Naive thymus-derived CD4-positive, alpha-beta T cell (primary cell): Measurements from ENCODE around the gene GAB3. TPM values are rescaled to one million over a fixed set of nuclear protein-coding genes. Genes with fewer than 3 reads are reported as not detected.

Source experiments
- ATAC-seq: fragments of 150-1000 bp; cut with Tn5 transposase; 2 replicates; pipeline ENCODE4 v1.10.0; 2021; ENCODE audit warnings: mild to moderate bottlenecking, moderate library complexity
- CTCF ChIA-PET: fragments of 350-600 bp; sonication (Branson Sonifier 250); formaldehyde crosslinking; loops from one replicate; lab custom pipeline; 2021; ENCODE audit warnings: antibody characterized with exemption; lab: Charles Lee
- POLR2A ChIA-PET: fragments of 350-600 bp; sonication (Branson Sonifier 250); formaldehyde crosslinking; loops from one replicate; lab custom pipeline; 2021; ENCODE audit warnings: antibody characterized with exemption, inconsistent platforms; lab: Charles Lee
- DNase-seq, 9 donors: peaks; one replicate each; pipeline versions ENCODE4 v3.0.0 to v3.0.0-alpha.2; 2020 to 2022; ENCODE audit warnings: mixed read lengths in 1 of 9
- H3K27ac ChIP-seq: one replicate; pipeline ENCODE4 v1.7.0; 2013; ENCODE audit warnings: mild to moderate bottlenecking, low read depth, low read length, moderate library complexity
- H3K27me3 ChIP-seq, 2 donors: one replicate each; pipeline ENCODE4 v1.7.0; 2013; ENCODE audit warnings: low read length in 2 of 2, mild to moderate bottlenecking in 2 of 2, moderate library complexity in 2 of 2; ENCODE audit not compliant: control insufficient read depth in 2 of 2, insufficient read depth in 2 of 2
- H3K36me3 ChIP-seq, 3 experiments: 1 replicate in 2 of 3; 2 replicates in 1 of 3; pipeline ENCODE4 v1.7.0; 2013; ENCODE audit warnings: low read length in 3 of 3, mild to moderate bottlenecking in 3 of 3, moderate library complexity in 1 of 3; ENCODE audit not compliant: insufficient read depth in 3 of 3, control insufficient read depth in 2 of 3
- H3K4me1 ChIP-seq, 2 donors: one replicate each; pipeline ENCODE4 v1.7.0; 2013; ENCODE audit warnings: low read length in 2 of 2, mild to moderate bottlenecking in 2 of 2, moderate library complexity in 1 of 2; ENCODE audit not compliant: control insufficient read depth in 2 of 2, insufficient read depth in 2 of 2
- H3K4me3 ChIP-seq: 2 replicates; pipeline ENCODE4 v1.7.0; 2013; ENCODE audit warnings: mild to moderate bottlenecking, low read length
- H3K9me3 ChIP-seq, 3 experiments: 1 replicate in 2 of 3; 2 replicates in 1 of 3; pipeline ENCODE4 v1.7.0; 2013; ENCODE audit warnings: low read length in 3 of 3; ENCODE audit not compliant: control insufficient read depth in 2 of 3
- H3K27ac Mint-ChIP-seq, 9 donors: one replicate each; pipeline ENCODE4 v1.8.0; 2020 to 2022; ENCODE audit warnings: mixed read lengths in 9 of 9, mild to moderate bottlenecking in 8 of 9, moderate library complexity in 5 of 9, inconsistent platforms in 2 of 9
- H3K27me3 Mint-ChIP-seq, 5 donors: one replicate each; pipeline ENCODE4 v1.8.0; 2021 to 2022; ENCODE audit warnings: mixed read lengths in 5 of 5, mild to moderate bottlenecking in 1 of 5
- H3K36me3 Mint-ChIP-seq, 5 donors: one replicate each; pipeline ENCODE4 v1.8.0; 2020 to 2022; ENCODE audit warnings: mixed read lengths in 5 of 5, mild to moderate bottlenecking in 3 of 5, inconsistent platforms in 1 of 5
- H3K4me1 Mint-ChIP-seq, 7 donors: one replicate each; pipeline ENCODE4 v1.8.0; 2020 to 2022; ENCODE audit warnings: mixed read lengths in 7 of 7, mild to moderate bottlenecking in 3 of 7, inconsistent platforms in 1 of 7
- H3K4me3 Mint-ChIP-seq, 10 donors: one replicate each; pipeline ENCODE4 v1.8.0; 2020 to 2022; ENCODE audit warnings: mild to moderate bottlenecking in 10 of 10, mixed read lengths in 10 of 10, moderate library complexity in 6 of 10, inconsistent platforms in 2 of 10
- H3K9me3 Mint-ChIP-seq, 11 donors: one replicate each; pipeline ENCODE4 v1.8.0; 2020 to 2022; ENCODE audit warnings: mixed read lengths in 11 of 11, mild to moderate bottlenecking in 4 of 11, inconsistent platforms in 1 of 11, moderate library complexity in 1 of 11
- intact Hi-C, 2 donors: fragments of 100-400 bp; cut with micrococcal nuclease; formaldehyde crosslinking; loops; one replicate each; pipeline ENCODE4 v1.15.1; 2023
- polyA plus RNA-seq, 2 donors: library from polyadenylated mRNA; unstranded; fragments of 300-500 nt; fragmentation: Illumina TruSeq; gene quantifications; one replicate each; pipeline ENCODE4 v1.2.3, GENCODE V29; 2021
- total RNA-seq, 6 experiments: library from RNA in 5 of 6; stranded (reverse) in 5 of 6; gene quantifications; 1 replicate in 5 of 6; 2 replicates in 1 of 6; pipeline ENCODE4 v1.2.3 and lab custom pipeline; 2021 to 2026

The GAB3 gene
- total and polyA plus RNA-seq, 7 experiments from 2014 or later = 0.77 to 28.5 (median 5.8) TPM

GRCh38 chrX:154712781-154713740 lies 37.8 kb downstream of the GAB3 start:
- H3K36me3 ChIP-seq = no peaks in the 10 kb centered on the region
- H3K4me1 Mint-ChIP-seq = peaks cover 21 to 52% (median 32%) of the 10 kb centered on the region in 7 donors
- H3K27me3 Mint-ChIP-seq = no peaks in the 10 kb centered on the region
- H3K27me3 ChIP-seq = no peaks in the 10 kb centered on the region
- no peaks in the 10 kb centered on the region for H3K9me3 ChIP-seq
- no peak overlapping the region for H3K4me3 ChIP-seq
- peak overlapping the region in 1 of 10 donors; percentile 86 for H3K4me3 Mint-ChIP-seq
- peak in 5 of 9 donors; percentile 4 to 23 (median 10) for DNase-seq
- H3K27ac Mint-ChIP-seq = peak overlapping the region in 6 of 9 donors; percentile 5 to 90 (median 51)
- peaks cover 4 to 34% (median 8%) of the 10 kb centered on the region in 5 donors for H3K36me3 Mint-ChIP-seq
- peaks cover 0 to 2% (median 0%) of the 10 kb centered on the region in 11 donors for H3K9me3 Mint-ChIP-seq
- intact Hi-C loops = no loop called here
- peak; percentile 89 for ATAC-seq
- no peak overlapping the region for H3K27ac ChIP-seq
- ChIA-PET CTCF (interaction anchor here (0.6 to 1.2 kb wide), 2 partner anchors 35 to 131 kb away, joined by 3 to 4 read pairs; no protein-coding TSS in a partner anchor), POLR2A (interaction anchor here (0.8 to 1.2 kb wide), 3 partner anchors 25 to 37 kb away, joined by 3 to 6 read pairs (median 4); no protein-coding TSS in a partner anchor)
- peaks cover 17 to 45% of the 10 kb centered on the region in 2 donors for H3K4me1 ChIP-seq

GRCh38 chrX:154711264-154711663 lies 39.6 kb downstream of the GAB3 start:
- Histone ChIP-seq H3K9me3 (no peaks in the 10 kb centered on the region), H3K36me3 (peaks cover 0 to 4% (median 0%) of the 10 kb centered on the region in 3 experiments), H3K27ac (no peak overlapping the region), H3K27me3 (no peaks in the 10 kb centered on the region), H3K4me1 (peaks cover 10 to 32% of the 10 kb centered on the region in 2 donors), H3K4me3 (no peak overlapping the region)
- peaks cover 0 to 2% (median 0%) of the 10 kb centered on the region in 11 donors for H3K9me3 Mint-ChIP-seq
- H3K36me3 Mint-ChIP-seq = peaks cover 4 to 36% (median 8%) of the 10 kb centered on the region in 5 donors
- ATAC-seq (no peak), DNase-seq (no peak)
- intact Hi-C loops = no loop called here
- peaks cover 8 to 36% (median 19%) of the 10 kb centered on the region in 7 donors for H3K4me1 Mint-ChIP-seq
- no peaks in the 10 kb centered on the region for H3K27me3 Mint-ChIP-seq
- ChIA-PET POLR2A (interaction anchor here (1.0 kb wide), 1 partner anchor 38 kb away, joined by 4 read pairs; no protein-coding TSS in a partner anchor), CTCF (no interaction called here)
- H3K4me3 Mint-ChIP-seq = peak overlapping the region in 1 of 10 donors; percentile 10
- peak overlapping the region in 3 of 9 donors; percentile 37 to 60 (median 57) for H3K27ac Mint-ChIP-seq

- Histone ChIP-seq H3K4me1 (peaks cover 10 to 30% of the 10 kb centered on the region in 2 donors), H3K4me3 (no peak overlapping the region), H3K9me3 (no peaks in the 10 kb centered on the region), H3K36me3 (peaks cover 0 to 4% (median 0%) of the 10 kb centered on the region in 3 experiments), H3K27me3 (no peaks in the 10 kb centered on the region), H3K27ac (no peak overlapping the region)
- ChIA-PET CTCF (no interaction called here), POLR2A (no interaction called here)
- no peak for DNase-seq
- peaks cover 4 to 44% (median 12%) of the 10 kb centered on the region in 5 donors for H3K36me3 Mint-ChIP-seq
- peaks cover 0 to 2% (median 0%) of the 10 kb centered on the region in 11 donors for H3K9me3 Mint-ChIP-seq
- no peak for ATAC-seq
- no peak overlapping the region for H3K27ac Mint-ChIP-seq
- peaks cover 8 to 34% (median 19%) of the 10 kb centered on the region in 7 donors for H3K4me1 Mint-ChIP-seq
- no peaks in the 10 kb centered on the region for H3K27me3 Mint-ChIP-seq
- no peak overlapping the region for H3K4me3 Mint-ChIP-seq
- intact Hi-C loops = no loop called here
Observed at GRCh38 chrX:154710309-154710708, 40.6 kb downstream of the GAB3 start.

- H3K4me1 ChIP-seq = no peaks in the 10 kb centered on the region
- no peaks in the 10 kb centered on the region for H3K9me3 ChIP-seq
- Mint-ChIP-seq H3K27me3 (no peaks in the 10 kb centered on the region), H3K4me3 (no peak overlapping the region), H3K4me1 (peaks cover 0 to 6% (median 0%) of the 10 kb centered on the region in 7 donors), H3K9me3 (no peaks in the 10 kb centered on the region), H3K27ac (peak overlapping the region in 1 of 9 donors; percentile 8), H3K36me3 (peaks cover 3 to 30% (median 6%) of the 10 kb centered on the region in 5 donors)
- H3K4me3 ChIP-seq = no peak overlapping the region
- no peak overlapping the region for H3K27ac ChIP-seq
- ATAC-seq = no peak
- POLR2A ChIA-PET = no interaction called here
- peaks cover 0 to 8% (median 4%) of the 10 kb centered on the region in 3 experiments for H3K36me3 ChIP-seq
- no peak for DNase-seq
- H3K27me3 ChIP-seq = no peaks in the 10 kb centered on the region
- CTCF ChIA-PET = no interaction called here
- intact Hi-C loops = no loop called here
Observed at GRCh38 chrX:154698630-154699248, 52.1 kb downstream of the GAB3 start.

GRCh38 chrX:154696676-154697045 lies 54.2 kb downstream of the GAB3 start:
- H3K36me3 ChIP-seq = peaks cover 0 to 8% (median 4%) of the 10 kb centered on the region in 3 experiments
- no peaks in the 10 kb centered on the region for H3K9me3 ChIP-seq
- H3K27me3 Mint-ChIP-seq = no peaks in the 10 kb centered on the region
- H3K36me3 Mint-ChIP-seq = peaks cover 3 to 32% (median 6%) of the 10 kb centered on the region in 5 donors
- H3K4me3 Mint-ChIP-seq = no peak overlapping the region
- no peaks in the 10 kb centered on the region for H3K9me3 Mint-ChIP-seq
- H3K4me1 Mint-ChIP-seq = peaks cover 0 to 12% (median 9%) of the 10 kb centered on the region in 7 donors
- intact Hi-C loops = no loop called here
- DNase-seq (no peak), ATAC-seq (no peak)
- no peak overlapping the region for H3K27ac Mint-ChIP-seq
- ChIA-PET CTCF (no interaction called here), POLR2A (no interaction called here)
- no peak overlapping the region for H3K4me3 ChIP-seq
- H3K27me3 ChIP-seq = no peaks in the 10 kb centered on the region
- H3K4me1 ChIP-seq = no peaks in the 10 kb centered on the region
- H3K27ac ChIP-seq = no peak overlapping the region

GRCh38 chrX:154695911-154696675 lies 54.8 kb downstream of the GAB3 start:
- peaks cover 3 to 35% (median 6%) of the 10 kb centered on the region in 5 donors for H3K36me3 Mint-ChIP-seq
- peaks cover 0 to 12% (median 9%) of the 10 kb centered on the region in 7 donors for H3K4me1 Mint-ChIP-seq
- ATAC-seq = no peak

More at GRCh38 chrX:154695911-154696675, 54.8 kb downstream of the GAB3 start:
- intact Hi-C loops = no loop called here
- ChIA-PET POLR2A (no interaction called here), CTCF (no interaction called here)
- no peaks in the 10 kb centered on the region for H3K4me1 ChIP-seq
- H3K9me3 ChIP-seq = no peaks in the 10 kb centered on the region
- no peak overlapping the region for H3K27ac ChIP-seq
- peak overlapping the region in 2 of 9 donors; percentile 14 to 42 for H3K27ac Mint-ChIP-seq
- H3K36me3 ChIP-seq = peaks cover 0 to 8% (median 4%) of the 10 kb centered on the region in 3 experiments
- no peak overlapping the region for H3K4me3 Mint-ChIP-seq
- no peak overlapping the region for H3K4me3 ChIP-seq
- no peaks in the 10 kb centered on the region for H3K27me3 ChIP-seq
- DNase-seq = no peak
- no peaks in the 10 kb centered on the region for H3K9me3 Mint-ChIP-seq
- no peaks in the 10 kb centered on the region for H3K27me3 Mint-ChIP-seq
